Measurements from ENCODE around the gene GRIK4.

- no peak for TF ChIP-seq EZH2 (IDR thresholded peaks at IDR 0.05; ENCODE audit: insufficient read depth, poor library complexity, severe bottlenecking)
- TF ChIP-seq EZH2phosphoT487 (IDR thresholded peaks at IDR 0.05; ENCODE audit: insufficient read depth, low read depth): no peak
Measured at GRCh38 chr11:120973501-120973900, 462.0 kb downstream of the GRIK4 start.
